Endometrium (tissue), 2 donors: ENCODE measurements around the gene KAT6B.

Experiments used
- FAIRE-seq: peaks from 2 replicates; lab custom pipeline; 2012; peaks lifted over from hg19 to GRCh38; lab: Jason Lieb, UNC
- donor health status: control.
- donor health status: control.

Gene KAT6B

DNA sequence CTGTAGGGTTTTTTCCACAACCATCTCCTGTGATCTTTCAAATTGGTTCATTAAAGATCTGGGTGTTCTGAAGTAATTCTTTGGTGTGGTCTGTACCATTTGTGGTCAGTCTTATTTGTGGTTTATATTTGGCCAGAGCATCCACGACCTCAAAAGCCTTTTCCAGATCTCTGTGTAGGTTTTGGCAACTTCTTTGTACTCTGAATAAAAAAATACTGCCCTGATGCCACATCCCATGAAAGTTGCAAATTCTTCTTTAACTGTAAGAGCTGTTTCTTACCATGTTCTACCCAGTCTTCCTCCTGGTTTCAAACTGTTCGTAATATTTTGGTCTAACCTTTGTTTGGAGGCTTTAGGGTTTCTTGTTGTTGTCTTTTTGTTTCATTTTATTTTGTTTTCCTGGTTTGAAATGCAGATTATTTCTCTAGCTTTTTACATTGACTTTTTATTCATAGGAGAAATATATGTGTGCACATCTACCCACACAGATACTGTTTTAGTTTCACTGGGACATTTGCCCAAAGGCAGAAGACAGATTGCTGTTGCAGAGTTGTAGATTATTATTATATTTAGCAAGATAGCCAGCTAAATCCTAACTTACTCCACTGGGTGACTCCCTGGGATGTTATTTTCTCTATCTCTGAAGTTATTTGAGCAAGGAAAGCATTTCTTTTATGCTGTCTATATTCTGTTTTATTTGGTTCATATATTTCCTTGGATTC is 161.8 kb downstream of the KAT6B start:
- FAIRE-seq = peak; percentile 73

DNA sequence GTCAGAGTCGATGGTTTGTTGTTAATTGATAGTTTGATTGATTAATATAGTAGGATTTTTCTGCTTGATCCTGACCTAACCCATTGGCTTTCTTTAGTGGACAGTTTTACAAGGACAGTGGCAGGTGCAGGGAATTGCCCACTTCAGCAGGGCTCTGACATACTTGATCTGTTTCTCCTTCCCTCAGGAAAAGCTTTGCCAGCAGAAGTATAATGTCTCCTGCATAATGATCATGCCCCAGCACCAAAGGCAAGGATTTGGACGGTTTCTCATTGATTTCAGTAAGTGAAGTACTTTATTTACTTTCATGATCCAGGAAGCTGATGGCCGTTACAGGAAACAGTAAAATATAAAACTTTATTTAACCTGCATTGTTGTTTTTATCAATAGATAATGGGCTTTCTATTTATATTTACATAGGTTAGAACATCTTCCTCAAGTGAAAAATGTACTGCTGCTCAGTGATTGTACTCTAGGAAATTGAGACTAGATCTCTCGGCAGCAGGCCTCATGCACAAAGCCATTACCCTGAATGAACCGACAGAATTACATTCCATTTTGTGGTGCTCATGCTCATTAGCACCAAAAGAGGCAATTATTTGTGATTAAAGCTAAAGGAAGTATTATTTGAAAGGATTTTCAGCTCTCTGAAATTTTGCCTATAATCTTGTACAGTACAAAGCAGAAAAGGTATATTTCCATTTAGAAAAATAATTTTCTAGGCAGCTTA is 162.6 kb downstream of the KAT6B start:
- FAIRE-seq = no peak

DNA sequence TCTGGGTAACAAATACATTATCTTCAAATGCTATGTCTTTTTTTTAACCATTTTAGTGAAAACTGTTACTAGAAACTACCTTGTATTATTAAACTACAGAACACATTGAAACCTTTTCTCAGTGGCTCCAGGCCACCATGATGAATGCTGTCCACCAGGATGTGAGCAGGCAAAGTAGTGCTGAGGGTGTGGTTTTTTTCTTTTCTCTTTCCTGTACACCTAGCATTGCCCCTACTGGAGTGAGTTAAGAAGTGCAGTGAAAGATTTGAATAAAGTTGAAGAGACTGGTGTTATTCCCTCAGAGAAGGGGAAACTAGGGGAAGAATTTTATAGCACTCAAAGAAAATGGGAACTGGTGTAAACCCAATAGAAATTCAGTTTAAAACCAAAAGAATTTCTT is 165.0 kb downstream of the KAT6B start:
- no peak for FAIRE-seq

DNA sequence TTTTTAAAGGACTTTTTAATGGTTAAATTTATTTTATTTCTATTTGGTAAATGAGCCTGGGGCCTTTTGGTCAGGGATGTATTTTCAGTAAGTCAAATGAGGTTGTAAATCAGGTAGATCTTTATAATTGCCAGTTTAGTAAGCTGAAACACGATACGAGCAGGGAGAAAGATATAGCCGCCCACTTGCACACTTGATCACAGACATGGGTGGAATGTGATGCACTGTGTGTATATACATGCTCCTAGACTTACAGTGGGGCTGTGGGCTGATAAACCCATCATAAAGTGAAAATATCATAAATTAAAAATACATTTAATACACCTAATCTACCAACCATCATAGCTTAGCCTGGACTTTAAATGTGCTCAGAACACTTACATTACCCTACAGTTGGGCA is 165.7 kb downstream of the KAT6B start:
- FAIRE-seq = no peak

DNA sequence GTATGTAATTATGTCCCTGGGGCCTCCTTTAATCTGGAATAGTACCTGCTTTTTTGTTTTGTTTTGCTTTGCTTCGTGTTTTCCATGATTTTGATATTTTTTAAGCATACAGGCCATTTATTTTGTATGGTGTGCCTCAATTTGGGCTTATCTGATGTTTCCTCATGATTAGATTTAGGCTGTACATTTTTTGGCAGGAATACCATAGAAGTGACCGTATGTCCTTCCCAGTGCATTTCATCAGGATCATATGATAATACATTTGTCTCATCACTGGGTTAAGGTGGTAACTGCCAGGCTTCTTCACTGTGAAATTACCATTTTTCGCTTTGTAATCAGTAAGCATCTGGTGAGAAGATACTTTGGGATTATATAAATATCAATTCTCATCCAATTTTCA is 167.2 kb downstream of the KAT6B start:
- no peak for FAIRE-seq

DNA sequence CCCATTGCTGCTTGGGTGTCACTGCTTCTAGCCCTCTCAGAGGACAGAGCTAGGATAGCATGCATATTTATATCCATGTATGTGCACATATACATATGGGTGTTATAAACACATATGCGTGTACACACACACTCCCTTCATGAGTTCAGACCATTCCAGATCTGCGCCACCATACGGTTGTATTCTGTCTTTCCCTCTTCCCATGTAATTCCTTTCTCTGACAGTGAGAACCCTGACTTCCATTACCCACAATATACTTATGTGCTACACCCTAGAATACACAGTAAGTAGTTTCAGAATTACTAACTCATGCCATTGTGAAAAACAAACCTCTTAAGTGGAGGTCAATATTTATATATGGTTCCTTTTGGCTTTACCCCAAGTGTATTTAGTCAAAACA is 168.5 kb downstream of the KAT6B start:
- no peak for FAIRE-seq

DNA sequence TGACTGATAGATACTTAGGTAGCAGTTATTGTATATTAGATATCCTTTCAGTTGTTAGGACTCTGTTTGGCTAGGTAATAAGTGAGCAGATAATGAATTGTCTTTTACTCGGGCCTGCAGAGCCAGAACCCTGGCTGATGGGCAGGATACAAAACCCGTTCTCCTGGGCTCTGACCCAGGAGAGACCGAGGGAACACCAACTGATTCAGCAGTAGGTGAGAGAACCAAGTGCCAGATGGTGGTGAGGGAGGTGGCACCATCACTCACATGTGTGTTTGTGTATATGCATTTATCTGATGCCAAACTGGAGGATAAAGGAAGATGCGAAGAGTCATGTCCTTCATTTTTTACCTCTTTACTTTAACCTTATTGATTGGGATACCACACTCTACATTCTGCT is 169.4 kb downstream of the KAT6B start:
- no peak for FAIRE-seq

DNA sequence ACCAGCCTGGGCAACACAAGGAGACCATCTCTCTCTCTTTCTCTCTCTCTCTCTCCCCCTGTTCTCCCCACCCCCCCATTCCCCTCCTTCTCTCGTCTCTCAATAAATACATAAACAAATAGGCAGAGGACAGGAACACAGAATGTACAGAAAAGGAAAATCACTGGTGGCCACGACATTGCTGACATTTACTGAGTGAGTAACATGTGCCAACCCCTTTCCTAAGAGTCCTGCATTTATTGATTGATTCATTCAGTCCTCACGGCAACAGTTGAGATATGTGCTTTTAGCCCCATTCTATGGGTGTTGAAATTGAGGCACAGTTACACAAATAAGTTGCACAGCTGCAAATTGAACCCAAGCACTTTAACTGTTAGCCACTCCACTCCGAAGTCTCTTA is 170.8 kb downstream of the KAT6B start:
- no peak for FAIRE-seq

DNA sequence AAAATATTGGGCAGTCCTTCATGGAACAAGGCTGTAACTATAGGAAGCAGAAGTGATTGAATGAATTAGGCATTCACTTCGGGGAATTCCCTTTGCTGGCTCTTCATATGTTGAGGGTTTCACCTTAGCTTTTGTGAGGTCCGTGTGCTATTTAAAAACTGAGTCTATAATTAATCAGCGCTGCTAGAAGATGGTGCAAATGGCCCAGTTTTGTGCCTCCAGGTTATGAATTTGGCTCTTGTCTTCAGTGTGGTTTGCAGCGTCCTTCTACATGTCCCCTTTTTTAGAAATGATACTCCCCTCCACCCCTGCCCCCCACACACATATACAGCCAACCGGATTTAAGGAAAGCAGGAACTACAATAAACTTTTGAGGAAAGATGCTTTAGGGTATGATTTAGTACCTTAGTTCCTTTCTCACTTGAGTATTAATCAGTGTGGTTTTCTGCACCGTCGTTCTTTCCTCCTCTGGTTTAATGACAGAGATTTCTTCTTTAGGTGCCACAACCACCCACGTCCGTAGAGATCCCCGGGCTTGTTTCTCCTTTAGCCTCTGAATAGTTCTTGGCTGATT is 174.4 kb downstream of the KAT6B start:
- FAIRE-seq = no peak

DNA sequence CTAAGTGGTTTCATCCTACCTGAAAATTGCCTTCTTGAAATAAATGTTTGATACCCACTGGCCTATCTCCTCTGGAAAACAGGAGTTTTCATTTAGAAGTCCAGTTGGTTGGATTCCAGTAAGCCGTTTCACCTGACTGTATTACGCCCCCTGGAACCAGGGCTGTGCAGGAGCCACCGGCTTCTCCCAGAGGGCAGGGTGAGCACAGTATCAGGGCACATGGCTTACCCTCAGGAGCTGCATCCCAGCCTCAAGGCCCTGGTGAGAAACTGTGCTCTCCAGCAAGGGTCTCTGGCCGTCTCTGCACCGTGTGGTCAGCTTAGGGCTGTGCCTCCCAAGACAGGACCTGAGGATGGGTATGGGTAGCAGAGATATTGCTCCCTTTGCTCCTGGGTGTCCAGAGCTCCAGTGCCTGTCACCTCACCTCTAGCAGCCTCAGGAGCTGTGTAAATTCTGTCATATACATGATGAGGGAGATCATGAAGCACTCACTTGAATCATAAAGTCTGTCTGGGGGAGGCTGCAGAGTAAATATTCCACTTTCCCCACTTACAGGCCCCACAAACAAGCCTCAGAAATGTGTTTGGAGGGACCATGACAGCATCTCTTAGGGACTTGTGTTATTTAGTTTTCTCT is 175.4 kb downstream of the KAT6B start:
- no peak for FAIRE-seq

DNA sequence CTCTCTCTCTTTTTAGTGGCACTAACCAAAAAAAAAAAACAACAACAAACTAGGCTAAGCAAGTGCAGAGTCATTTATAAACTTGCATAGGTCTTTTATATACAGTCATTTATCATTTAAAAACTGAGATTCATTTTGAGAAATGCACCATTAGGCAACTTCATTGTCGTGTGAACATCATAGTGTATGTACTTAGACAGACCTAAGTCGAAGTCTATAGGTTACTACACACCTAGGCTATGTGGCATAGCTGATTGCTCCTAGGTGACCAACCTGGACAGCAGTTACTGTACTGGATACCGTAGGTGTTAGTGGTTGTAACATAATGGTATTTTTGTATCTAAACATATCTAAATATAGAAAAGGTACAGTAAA is 175.9 kb downstream of the KAT6B start:
- FAIRE-seq = no peak

DNA sequence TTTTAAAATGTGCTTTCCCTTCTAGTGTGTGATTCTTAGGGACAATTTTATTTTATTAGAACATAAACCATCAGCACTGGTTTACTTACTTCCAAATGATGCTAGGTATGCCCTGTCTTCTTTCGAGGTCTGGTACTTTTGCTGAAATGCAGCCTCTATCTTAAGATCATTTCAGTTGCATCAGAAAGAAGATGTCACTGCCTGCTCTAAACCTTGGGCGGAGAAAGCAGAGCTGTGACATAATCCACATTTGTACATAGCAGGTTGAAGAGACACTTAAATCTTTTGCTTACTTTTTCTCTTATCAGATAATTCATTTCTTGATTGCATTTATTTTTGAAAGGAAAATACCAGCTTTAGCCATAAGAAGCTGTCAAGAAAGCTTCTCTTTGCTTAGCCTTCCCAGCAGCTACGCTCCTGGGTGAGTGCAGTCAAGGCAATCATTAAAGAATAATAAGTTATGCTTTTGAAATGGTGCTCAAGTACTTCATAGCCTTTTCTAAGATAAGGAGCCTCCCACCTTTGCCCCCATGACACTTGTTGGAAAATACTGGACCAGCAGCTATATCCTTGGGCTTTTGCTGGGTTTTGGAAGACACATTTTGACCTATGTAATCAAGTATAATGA is 176.7 kb downstream of the KAT6B start:
- no peak for FAIRE-seq

DNA sequence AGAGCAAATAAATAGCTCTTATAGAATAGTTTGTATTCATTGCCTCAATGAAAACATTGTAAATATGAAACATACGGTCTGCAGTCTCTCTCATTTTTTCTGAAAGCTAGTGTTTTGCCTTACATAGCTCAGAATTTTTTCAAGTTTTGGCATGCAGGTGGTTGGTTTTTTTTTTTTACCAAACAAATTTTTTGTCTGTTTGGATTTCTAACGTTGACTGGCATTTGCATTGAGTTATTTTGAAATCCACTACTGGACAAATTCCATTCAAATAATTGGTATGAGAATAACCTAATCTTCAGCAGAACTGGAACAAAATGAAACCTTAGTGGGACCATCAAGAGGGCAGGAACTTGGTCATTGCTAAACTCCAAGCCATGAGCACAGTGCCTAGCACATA is 177.5 kb downstream of the KAT6B start:
- FAIRE-seq = no peak

DNA sequence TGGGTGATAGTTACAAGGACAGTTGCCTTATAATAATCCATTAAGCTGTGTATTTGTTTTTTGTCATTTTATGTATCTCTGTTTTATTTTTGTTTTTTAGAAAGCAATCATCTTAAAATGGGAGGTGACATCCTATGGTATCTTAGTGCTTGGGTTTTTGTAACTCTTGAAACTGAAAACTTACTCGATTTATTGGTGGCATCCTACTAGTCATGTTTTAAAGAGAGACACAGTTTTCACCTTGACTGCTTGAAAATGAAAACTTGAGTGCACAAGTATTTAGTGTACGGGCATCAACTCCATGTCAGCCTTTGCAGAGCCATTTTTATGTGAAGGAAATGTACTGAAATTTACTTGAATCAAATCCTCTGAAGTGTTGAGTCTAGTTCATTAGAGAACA is 181.2 kb downstream of the KAT6B start:
- FAIRE-seq = no peak

DNA sequence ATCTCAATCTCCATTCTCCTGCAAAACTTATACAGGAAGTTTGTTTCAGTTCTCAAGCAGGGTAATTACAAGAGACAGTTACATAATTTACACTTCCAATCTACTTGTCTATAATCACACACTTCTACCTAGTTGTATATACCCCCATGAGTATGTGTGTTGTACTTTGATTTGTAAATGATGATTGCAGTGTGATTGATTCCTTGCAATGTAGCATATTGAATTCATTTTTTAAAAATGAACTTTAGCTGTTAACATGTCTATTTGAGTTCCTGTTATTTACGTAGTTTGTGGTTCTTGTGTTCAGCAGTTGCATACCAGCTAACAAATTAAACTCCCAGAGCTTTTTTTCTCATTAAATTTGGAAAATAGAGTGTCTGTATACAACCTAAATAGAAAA is 182.6 kb downstream of the KAT6B start:
- no peak for FAIRE-seq

DNA sequence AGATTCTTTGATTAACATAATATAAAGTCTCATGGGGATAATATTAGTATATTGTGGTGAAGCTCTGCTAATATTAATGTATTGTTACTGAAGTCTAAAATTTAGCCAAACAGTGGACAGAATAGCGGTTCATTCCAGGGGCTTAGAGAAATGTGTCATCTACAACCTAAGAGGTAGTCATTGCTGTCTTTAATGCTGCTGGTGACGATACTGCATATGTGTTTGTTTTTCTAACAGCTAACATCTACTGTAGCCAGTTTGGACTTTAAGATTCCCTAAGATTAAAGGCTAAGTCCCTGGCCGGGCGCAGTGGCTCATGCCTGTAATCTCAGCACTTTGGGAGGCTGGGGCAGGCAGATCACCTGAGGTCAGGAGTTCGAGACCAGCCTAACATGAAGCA is 183.0 kb downstream of the KAT6B start:
- FAIRE-seq = no peak

DNA sequence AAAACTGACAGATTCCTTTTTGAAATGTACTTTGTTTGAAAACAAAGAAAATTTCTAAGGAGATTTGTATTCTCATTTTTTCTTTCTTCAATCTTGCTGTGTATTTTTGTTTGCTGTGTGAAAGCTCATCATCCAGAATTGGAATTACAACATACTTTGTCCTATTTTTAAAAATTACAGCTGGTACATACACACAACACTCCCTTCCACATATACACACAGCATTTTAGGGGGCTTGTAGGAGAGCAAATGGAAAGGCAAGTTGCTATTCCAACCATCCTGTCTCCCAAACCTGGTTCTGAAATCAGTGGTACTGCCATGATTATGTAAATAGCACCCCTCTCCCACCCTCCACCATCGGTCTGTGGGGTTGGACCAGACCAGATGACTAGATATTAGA is 184.0 kb downstream of the KAT6B start:
- FAIRE-seq = no peak

DNA sequence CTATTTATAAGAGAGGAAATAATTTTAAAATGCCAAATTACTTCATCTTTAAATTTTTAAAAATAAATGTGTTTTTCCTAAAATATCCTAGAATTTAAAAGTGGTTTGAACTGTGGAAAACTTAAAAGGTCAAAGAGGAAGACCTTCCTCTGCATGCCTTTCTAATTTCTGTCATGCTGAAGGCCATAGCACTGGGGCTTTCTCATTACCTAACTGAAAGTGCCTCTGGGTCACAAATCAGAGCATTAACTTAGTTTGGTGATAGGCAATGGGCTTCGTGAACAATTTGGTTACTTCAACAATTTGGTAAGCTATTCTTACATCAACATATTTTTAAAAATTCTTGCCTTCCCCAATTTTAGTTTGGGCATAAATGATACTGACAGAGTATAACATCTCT is 184.8 kb downstream of the KAT6B start:
- no peak for FAIRE-seq

DNA sequence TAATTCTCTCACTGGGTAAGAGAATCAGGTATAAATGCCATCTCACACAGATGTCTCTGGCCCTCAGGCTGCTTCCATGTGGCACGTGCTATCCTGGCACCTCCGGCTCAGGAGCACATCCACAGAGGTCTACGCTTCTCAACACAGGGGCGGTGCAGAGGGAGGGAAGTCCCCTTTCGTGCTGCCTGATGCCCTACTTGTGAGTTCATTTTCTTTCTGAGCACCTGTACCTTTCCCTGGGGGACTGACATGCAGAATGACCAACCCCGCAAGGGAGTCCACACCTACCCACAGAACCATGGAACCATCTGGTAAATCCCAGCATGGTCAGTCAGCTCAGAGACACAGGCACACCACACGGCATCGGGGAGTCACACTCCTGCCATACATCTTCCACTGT is 186.1 kb downstream of the KAT6B start:
- no peak for FAIRE-seq

DNA sequence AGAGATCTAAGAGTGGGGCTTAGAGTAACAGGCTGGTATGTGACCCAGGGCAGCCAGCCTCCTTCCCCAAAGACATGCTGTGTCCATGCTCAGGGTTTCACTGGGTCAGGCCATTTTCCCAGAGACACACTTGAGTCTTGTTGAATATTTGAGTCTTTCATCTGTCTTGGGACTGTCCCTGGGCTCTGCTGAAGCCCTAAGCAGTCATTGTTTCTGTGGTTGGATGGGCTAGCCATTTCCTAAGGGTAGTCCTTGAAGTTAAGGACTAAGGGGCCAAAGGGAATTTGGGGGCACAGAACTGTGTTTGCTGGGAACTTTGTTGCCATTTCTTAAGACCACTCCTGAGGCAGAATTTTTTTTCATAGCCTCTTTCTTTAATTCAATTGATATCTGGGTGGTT is 186.6 kb downstream of the KAT6B start:
- FAIRE-seq = no peak

DNA sequence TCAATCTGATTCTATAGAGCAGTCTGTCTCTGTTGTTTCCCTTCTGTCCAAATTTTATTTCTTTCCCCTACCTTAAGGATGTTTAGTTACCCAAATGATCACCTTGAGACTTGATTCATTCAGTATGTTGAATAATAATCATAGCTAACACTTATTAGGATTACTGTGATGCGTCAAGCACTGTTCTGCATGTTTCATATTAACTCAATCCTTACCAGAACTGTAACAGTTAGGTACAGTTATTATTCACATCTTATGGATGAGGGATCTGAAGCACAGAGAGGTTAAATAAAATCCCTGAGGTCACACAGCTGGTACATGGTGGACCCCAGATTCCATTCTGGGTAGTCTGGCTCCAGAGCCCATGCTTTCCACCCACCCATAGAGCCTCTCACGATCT is 187.1 kb downstream of the KAT6B start:
- no peak for FAIRE-seq

DNA sequence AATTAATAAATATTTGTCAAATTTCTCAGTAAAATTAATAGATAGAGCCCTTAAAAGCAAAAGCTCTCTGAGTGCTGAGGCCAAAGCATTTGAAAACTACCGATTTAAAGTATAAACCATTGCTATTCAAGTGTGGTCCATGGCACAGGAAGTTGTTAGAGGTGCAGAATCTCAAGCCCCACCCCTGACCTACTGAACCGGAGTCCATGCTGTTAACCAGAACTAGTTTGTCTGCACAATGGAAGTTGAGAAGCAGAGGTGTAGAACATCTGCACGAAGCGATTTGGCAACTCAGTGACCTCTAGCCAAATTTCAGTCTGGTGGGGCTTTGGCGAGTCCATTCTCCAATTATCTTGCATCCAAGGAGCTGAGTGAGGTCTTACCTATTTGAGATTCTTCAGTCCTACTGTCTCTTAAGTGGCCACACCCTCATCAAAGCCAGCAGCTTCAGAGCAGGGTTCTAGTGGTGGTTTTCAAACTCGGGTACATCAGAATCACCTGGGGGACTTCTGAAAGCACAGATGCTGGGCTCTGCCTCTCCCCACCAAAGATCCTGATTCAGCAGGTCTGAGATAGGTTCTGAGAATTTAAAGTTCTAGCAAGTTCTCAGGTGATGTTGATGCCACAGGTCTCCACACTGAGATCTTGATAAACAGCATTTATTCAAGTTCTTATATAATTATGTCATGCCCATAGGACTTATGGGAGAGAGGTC is 188.3 kb downstream of the KAT6B start:
- no peak for FAIRE-seq
